Measurements from ENCODE around the gene TGDS. TPM values are rescaled to one million over a fixed set of nuclear protein-coding genes. Genes with fewer than 3 reads are reported as not detected.
A peak's percentile ranks its signal among the peaks of the same experiment; 100 is the strongest.

TGDS gene
- total RNA-seq, 1 donor from 2014 or later = 15.5 TPM

- no peak for DNase-seq (ENCODE audit: low read depth)
- FAIRE-seq = no peak
- no peaks in the 10 kb centered on the region for H3K27me3 ChIP-seq (ENCODE audit: control insufficient read depth, insufficient read depth, low read length)
- peaks cover 7% of the 10 kb centered on the region for H3K36me3 ChIP-seq (ENCODE audit: control insufficient read depth, insufficient read depth, low read length)
- TF ChIP-seq CTCF (IDR thresholded peaks at IDR 0.05; ENCODE audit: insufficient read depth, low read length, severe bottlenecking) = no peak
- no peak overlapping the region for H3K4me3 ChIP-seq (ENCODE audit: low read depth, low read length)
Observed at GRCh38 chr13:94607939-94608338, 12.0 kb upstream of the TGDS start.

- no peak for TF ChIP-seq CTCF (IDR thresholded peaks at IDR 0.05; ENCODE audit: insufficient read depth, low read length, severe bottlenecking)
- peaks cover 7% of the 10 kb centered on the region for H3K36me3 ChIP-seq (ENCODE audit: control insufficient read depth, insufficient read depth, low read length)
- no peak for FAIRE-seq
Observed at GRCh38 chr13:94607056-94607455, 11.1 kb upstream of the TGDS start.

GRCh38 chr13:94602467-94602866 is 6.5 kb upstream of the TGDS start:
- TF ChIP-seq CTCF (IDR thresholded peaks at IDR 0.05; ENCODE audit: insufficient read depth, low read length, severe bottlenecking) = no peak
- no peak for DNase-seq (ENCODE audit: low read depth)
- Histone ChIP-seq H3K27me3 (ENCODE audit: control insufficient read depth, insufficient read depth, low read length) (no peaks in the 10 kb centered on the region), H3K4me3 (ENCODE audit: low read depth, low read length) (peak overlapping the region; percentile 80), H3K36me3 (ENCODE audit: control insufficient read depth, insufficient read depth, low read length) (peaks cover 3% of the 10 kb centered on the region)
- no peak for FAIRE-seq

More at GRCh38 chr13:94607056-94607455, 11.1 kb upstream of the TGDS start:
- Histone ChIP-seq H3K4me3 (ENCODE audit: low read depth, low read length) (no peak overlapping the region), H3K27me3 (ENCODE audit: control insufficient read depth, insufficient read depth, low read length) (no peaks in the 10 kb centered on the region)
- DNase-seq (ENCODE audit: low read depth) = no peak

- TF ChIP-seq CTCF (IDR thresholded peaks at IDR 0.05; ENCODE audit: insufficient read depth, low read length, severe bottlenecking) = no peak
- FAIRE-seq (no peak), DNase-seq (ENCODE audit: low read depth) (peak; percentile 98)
- Histone ChIP-seq H3K27me3 (ENCODE audit: control insufficient read depth, insufficient read depth, low read length) (no peaks in the 10 kb centered on the region), H3K36me3 (ENCODE audit: control insufficient read depth, insufficient read depth, low read length) (peaks cover 2% of the 10 kb centered on the region), H3K4me3 (ENCODE audit: low read depth, low read length) (peak within 1 kb of the TSS; percentile 80)
Observed at GRCh38 chr13:94601446-94602431, 5.8 kb upstream of the TGDS start, which contains the start of gene GPR180. GPR180 (plus strand) TSS chr13:94601857; CDS start chr13:94601928, 71 bp downstream.

GRCh38 chr13:94599877-94600276 is 3.9 kb upstream of the TGDS start:
- no peak for FAIRE-seq
- TF ChIP-seq CTCF (IDR thresholded peaks at IDR 0.05; ENCODE audit: insufficient read depth, low read length, severe bottlenecking) = no peak
- Histone ChIP-seq H3K36me3 (ENCODE audit: control insufficient read depth, insufficient read depth, low read length) (no peaks in the 10 kb centered on the region), H3K4me3 (ENCODE audit: low read depth, low read length) (no peak overlapping the region), H3K27me3 (ENCODE audit: control insufficient read depth, insufficient read depth, low read length) (no peaks in the 10 kb centered on the region)
- no peak for DNase-seq (ENCODE audit: low read depth)
